ENCODE data around the gene GABRD.

GRCh38 chr1:2061065-2061778, 42.1 kb downstream of the GABRD start:
- TF ChIP-seq POLR2A (IDR thresholded peaks at IDR 0.05) = no peak
- TF ChIP-seq, protein P1, sequence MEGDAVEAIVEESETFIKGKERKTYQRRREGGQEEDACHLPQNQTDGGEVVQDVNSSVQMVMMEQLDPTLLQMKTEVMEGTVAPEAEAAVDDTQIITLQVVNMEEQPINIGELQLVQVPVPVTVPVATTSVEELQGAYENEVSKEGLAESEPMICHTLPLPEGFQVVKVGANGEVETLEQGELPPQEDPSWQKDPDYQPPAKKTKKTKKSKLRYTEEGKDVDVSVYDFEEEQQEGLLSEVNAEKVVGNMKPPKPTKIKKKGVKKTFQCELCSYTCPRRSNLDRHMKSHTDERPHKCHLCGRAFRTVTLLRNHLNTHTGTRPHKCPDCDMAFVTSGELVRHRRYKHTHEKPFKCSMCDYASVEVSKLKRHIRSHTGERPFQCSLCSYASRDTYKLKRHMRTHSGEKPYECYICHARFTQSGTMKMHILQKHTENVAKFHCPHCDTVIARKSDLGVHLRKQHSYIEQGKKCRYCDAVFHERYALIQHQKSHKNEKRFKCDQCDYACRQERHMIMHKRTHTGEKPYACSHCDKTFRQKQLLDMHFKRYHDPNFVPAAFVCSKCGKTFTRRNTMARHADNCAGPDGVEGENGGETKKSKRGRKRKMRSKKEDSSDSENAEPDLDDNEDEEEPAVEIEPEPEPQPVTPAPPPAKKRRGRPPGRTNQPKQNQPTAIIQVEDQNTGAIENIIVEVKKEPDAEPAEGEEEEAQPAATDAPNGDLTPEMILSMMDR (IDR thresholded peaks at IDR 0.05) = no peak

Measured in adrenal gland (tissue), 5 donors.